Activated naive CD4-positive, alpha-beta T cell treated with anti-CD3 and anti-CD28 coated beads, Interleukin-2, amount 50 U/mL, for 24 hours (primary cell): ENCODE data around the gene RNF8.
"Not testable (repeated sequence)": the region's sequence is repeated elsewhere in the genome, so short reads cannot be mapped to it uniquely, and the experiment has no call there.

Source experiments
- H3K27ac Mint-ChIP-seq: one replicate; pipeline ENCODE4 v1.8.0; 2021; ENCODE audit warnings: mild to moderate bottlenecking, mixed read lengths
- H3K27me3 Mint-ChIP-seq: one replicate; pipeline ENCODE4 v1.8.0; 2021; ENCODE audit warnings: mixed read lengths
- H3K36me3 Mint-ChIP-seq: one replicate; pipeline ENCODE4 v1.8.0; 2021; ENCODE audit warnings: mixed read lengths
- H3K4me1 Mint-ChIP-seq: one replicate; pipeline ENCODE4 v1.8.0; 2021; ENCODE audit warnings: mixed read lengths
- H3K4me3 Mint-ChIP-seq: one replicate; pipeline ENCODE4 v1.8.0; 2021; ENCODE audit warnings: mild to moderate bottlenecking, mixed read lengths
- H3K9me3 Mint-ChIP-seq: one replicate; pipeline ENCODE4 v1.8.0; 2021; ENCODE audit warnings: mixed read lengths

Gene RNF8

GRCh38 chr6:37353761-37354525 lies at the start of gene RNF8:
Gene RNF8, plus strand, starts transcription at chr6:37353983. Its CDS starts 182 bp downstream, at chr6:37354165.
- Mint-ChIP-seq H3K4me1 (peaks cover 51% of the 10 kb centered on the region), H3K27me3 (no peaks in the 10 kb centered on the region), H3K4me3 (peak within 1 kb of the TSS; percentile 97), H3K36me3 (peaks cover 1% of the 10 kb centered on the region), H3K9me3 (no peaks in the 10 kb centered on the region), H3K27ac (peak within 1 kb of the TSS; percentile 88)

DNA sequence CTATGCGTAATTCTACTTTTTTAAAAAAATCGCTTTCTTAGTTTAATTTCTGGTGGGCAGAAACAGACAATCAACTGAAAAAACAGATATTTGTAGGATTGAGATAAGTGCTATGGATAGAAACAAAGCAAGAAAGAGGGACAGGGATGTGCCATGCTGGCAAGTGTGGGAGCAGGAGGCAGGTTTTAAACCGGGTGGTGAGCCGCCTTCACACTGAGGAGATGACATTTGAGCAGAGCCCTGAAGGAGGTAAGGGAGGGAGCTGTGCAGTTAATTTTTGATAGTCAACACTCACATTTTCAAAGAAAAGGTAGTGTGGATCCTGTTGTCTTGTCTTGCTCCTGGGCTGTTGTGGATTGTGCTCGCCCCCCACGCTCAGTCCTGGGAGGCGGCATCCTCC lies 49.0 kb upstream of the RNF8 start:
- Mint-ChIP-seq H3K9me3 (no peaks in the 10 kb centered on the region), H3K36me3 (peaks cover 18% of the 10 kb centered on the region), H3K27ac (no peak overlapping the region), H3K27me3 (no peaks in the 10 kb centered on the region), H3K4me3 (no peak overlapping the region), H3K4me1 (no peaks in the 10 kb centered on the region)

DNA sequence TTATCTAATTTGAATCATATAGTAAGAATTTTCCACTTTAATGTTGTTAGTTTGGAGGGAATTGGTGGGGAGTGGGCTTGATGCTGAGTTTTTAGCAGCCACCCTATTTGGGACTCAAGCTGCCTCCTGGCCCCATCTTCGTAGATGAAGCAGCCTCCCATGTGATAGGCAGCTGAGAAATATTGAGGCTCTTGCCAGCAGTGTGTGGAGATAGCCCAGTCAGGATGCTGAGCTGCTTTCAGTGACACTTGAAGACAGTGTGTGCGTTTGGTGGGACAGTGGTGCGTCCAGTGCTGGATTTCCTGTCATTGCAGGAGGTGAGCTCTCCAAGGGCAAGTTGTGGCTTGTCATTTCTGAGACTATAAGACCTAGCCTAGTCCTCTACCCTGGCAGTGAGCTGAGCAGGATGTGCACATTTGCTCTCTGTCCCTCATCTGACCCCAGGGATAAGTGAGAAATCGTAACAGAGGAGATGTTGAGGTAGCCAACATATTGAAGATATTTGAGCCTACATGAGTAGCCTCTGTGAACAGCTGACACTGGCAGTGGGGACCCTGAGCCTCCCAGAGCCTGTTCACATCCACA lies 47.9 kb upstream of the RNF8 start:
- Mint-ChIP-seq H3K27ac (no peak overlapping the region), H3K4me1 (no peaks in the 10 kb centered on the region), H3K4me3 (no peak overlapping the region), H3K36me3 (peaks cover 16% of the 10 kb centered on the region), H3K27me3 (no peaks in the 10 kb centered on the region), H3K9me3 (no peaks in the 10 kb centered on the region)

DNA sequence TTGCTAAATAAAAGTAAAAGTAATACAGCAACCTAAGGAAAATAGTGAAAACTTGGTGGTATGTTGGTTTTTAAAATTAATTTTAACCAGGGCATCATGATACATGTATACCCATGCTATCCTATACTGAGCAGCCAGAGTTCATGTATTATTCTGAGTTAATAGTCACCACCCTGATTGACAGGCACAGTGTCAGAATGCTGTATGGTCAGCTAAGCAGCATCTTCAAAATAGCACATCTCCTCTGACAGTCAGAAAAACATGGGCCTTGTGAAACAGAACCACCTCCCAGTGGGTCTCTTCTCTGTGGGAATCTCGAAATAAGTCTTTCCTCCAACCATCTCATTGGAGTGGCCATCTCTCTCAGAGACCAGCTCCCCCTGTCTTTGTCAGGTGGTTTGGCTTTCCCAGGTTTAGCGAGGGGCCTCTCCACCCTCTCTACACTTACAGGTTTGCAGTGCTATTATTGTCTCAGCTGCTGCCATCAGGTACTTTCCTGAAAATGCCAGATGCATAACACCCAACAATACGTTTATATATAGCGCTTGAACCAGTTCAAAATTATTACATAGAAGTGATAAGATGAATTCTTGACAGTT lies 47.1 kb upstream of the RNF8 start:
- H3K36me3 Mint-ChIP-seq: peaks cover 12% of the 10 kb centered on the region
- H3K27me3 Mint-ChIP-seq: no peaks in the 10 kb centered on the region
- no peak overlapping the region for H3K4me3 Mint-ChIP-seq
- no peak overlapping the region for H3K27ac Mint-ChIP-seq
- no peaks in the 10 kb centered on the region for H3K9me3 Mint-ChIP-seq
- no peaks in the 10 kb centered on the region for H3K4me1 Mint-ChIP-seq

- not testable (repeated sequence) for H3K27ac Mint-ChIP-seq, H3K9me3 Mint-ChIP-seq, H3K27me3 Mint-ChIP-seq, H3K4me1 Mint-ChIP-seq, H3K4me3 Mint-ChIP-seq
- peaks cover 12% of the 10 kb centered on the region for H3K36me3 Mint-ChIP-seq
Measured at GRCh38 chr6:37307484-37307883, 46.3 kb upstream of the RNF8 start.

DNA sequence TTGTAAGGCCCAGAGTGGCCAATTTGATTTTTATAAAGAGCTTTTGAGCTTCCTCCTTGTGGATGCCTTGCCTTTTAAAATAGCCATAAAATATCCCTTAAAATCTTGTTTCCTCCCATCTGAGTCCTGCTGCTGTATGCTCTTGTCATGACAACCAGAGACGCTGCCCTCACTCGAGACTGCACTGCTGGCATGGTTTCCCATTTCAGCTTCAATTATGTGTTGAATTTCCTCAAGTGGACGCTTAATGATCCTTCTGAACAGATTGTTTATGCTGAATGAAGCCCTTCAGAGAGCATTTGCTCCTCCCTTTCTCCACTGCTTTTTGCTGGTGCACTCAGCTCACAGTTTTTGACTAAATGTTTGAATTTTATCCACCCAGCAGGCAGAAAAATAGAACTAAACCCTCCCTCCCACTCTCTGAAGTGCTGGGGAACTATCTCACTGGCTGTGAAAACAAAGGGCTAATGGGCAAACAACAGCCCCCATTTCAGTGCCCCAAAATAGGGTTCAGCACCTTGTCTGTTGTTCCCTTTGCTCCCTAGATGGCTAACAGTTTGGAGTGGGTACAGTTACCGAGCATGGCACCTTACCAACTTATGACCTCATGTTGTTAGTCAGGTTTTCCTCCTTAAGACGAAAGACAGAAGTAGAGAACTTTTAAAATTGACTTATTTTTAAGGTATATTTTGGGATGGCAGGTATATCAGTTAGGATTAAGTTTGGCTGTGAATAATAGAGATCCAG lies 45.5 kb upstream of the RNF8 start:
- Mint-ChIP-seq H3K4me1 (no peaks in the 10 kb centered on the region), H3K4me3 (no peak overlapping the region), H3K27ac (no peak overlapping the region), H3K36me3 (peaks cover 11% of the 10 kb centered on the region), H3K27me3 (no peaks in the 10 kb centered on the region), H3K9me3 (no peaks in the 10 kb centered on the region)

DNA sequence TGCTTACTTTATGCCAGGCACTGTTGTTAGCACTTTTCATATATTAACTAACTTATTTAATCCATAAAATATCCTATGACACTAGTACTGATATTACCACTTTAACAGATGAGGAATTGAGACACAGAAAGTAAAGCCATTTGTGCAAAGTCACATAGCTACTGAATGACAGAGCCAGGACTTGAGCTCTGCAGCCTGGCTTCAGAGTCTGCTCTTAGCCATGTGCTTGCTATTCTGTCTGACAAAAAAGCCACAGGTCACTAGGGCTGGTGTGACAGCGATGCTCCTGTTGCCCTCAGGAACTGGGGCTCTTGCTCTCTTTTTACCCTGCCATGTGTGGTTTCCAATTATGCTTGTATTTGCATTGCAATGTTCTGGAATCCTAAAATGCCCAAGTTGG lies 44.7 kb upstream of the RNF8 start:
- H3K9me3 Mint-ChIP-seq: no peaks in the 10 kb centered on the region
- H3K4me1 Mint-ChIP-seq: no peaks in the 10 kb centered on the region
- H3K4me3 Mint-ChIP-seq: no peak overlapping the region
- peaks cover 4% of the 10 kb centered on the region for H3K36me3 Mint-ChIP-seq
- H3K27me3 Mint-ChIP-seq: no peaks in the 10 kb centered on the region
- no peak overlapping the region for H3K27ac Mint-ChIP-seq

GRCh38 chr6:37309692-37310091 lies 44.1 kb upstream of the RNF8 start:
- Mint-ChIP-seq H3K27ac (no peak overlapping the region), H3K4me3 (no peak overlapping the region), H3K36me3 (peaks cover 3% of the 10 kb centered on the region)

GRCh38 chr6:37310966-37311365 lies 42.8 kb upstream of the RNF8 start:
- Mint-ChIP-seq H3K4me1 (peaks cover 4% of the 10 kb centered on the region), H3K27ac (peak overlapping the region; percentile 35), H3K4me3 (no peak overlapping the region), H3K9me3 (no peaks in the 10 kb centered on the region), H3K36me3 (peaks cover 3% of the 10 kb centered on the region), H3K27me3 (no peaks in the 10 kb centered on the region)

More at GRCh38 chr6:37309692-37310091, 44.1 kb upstream of the RNF8 start:
- Mint-ChIP-seq H3K9me3 (no peaks in the 10 kb centered on the region), H3K4me1 (peaks cover 1% of the 10 kb centered on the region), H3K27me3 (no peaks in the 10 kb centered on the region)

- H3K9me3 Mint-ChIP-seq: no peaks in the 10 kb centered on the region
- peaks cover 4% of the 10 kb centered on the region for H3K4me1 Mint-ChIP-seq
- H3K27ac Mint-ChIP-seq: peak overlapping the region; percentile 46
- no peaks in the 10 kb centered on the region for H3K27me3 Mint-ChIP-seq
- H3K36me3 Mint-ChIP-seq: peaks cover 3% of the 10 kb centered on the region
- no peak overlapping the region for H3K4me3 Mint-ChIP-seq
Measured at GRCh38 chr6:37311741-37312473, 41.9 kb upstream of the RNF8 start.

DNA sequence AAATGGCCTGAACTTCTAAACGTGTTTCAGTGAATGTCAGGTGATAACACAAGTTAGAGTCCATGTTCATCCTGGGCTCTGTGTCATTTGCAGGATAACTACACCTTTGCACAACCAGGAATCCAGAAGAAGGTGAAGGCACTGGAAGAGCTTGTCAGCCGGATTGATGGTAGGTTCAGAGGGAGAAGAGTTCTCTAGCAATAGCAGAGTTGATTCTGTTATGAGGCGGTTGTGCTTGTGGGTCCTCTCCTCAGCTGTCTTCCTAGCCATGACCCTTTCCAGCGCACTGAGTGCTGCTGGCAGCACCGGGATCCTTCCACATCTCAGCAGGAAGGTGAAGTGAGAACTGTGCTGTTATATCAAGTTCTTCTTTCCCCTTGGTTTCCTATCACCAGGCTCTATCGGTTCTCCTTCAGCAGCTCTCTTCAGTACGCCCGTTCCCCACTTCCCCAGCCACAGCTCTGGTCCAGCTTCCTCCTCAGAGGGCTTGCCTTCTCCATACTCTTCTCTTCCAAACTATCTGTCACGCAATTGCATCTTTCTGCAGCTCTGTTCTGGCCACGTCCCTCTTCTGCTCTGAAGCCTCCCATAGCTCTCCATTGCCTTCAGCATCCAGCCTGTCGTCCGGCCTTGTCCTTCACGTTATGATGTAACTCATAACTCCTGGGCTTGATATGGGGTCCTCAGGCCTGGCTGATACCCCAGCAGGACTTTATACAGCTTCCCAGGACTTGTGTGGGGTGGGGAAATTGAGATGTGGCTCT lies 39.9 kb upstream of the RNF8 start:
- Mint-ChIP-seq H3K36me3 (peaks cover 3% of the 10 kb centered on the region), H3K27ac (no peak overlapping the region), H3K4me1 (peaks cover 4% of the 10 kb centered on the region), H3K4me3 (no peak overlapping the region), H3K9me3 (no peaks in the 10 kb centered on the region), H3K27me3 (no peaks in the 10 kb centered on the region)

GRCh38 chr6:37314487-37315156 lies 39.2 kb upstream of the RNF8 start:
- H3K9me3 Mint-ChIP-seq: no peaks in the 10 kb centered on the region
- no peak overlapping the region for H3K4me3 Mint-ChIP-seq
- peaks cover 4% of the 10 kb centered on the region for H3K4me1 Mint-ChIP-seq
- no peaks in the 10 kb centered on the region for H3K27me3 Mint-ChIP-seq
- peak overlapping the region; percentile 0 for H3K27ac Mint-ChIP-seq
- H3K36me3 Mint-ChIP-seq: peaks cover under 1% of the 10 kb centered on the region

GRCh38 chr6:37315157-37315515 lies 38.6 kb upstream of the RNF8 start:
- Mint-ChIP-seq H3K27ac (no peak overlapping the region), H3K27me3 (no peaks in the 10 kb centered on the region), H3K4me1 (peaks cover 4% of the 10 kb centered on the region), H3K4me3 (no peak overlapping the region), H3K9me3 (no peaks in the 10 kb centered on the region), H3K36me3 (no peaks in the 10 kb centered on the region)

- H3K9me3 Mint-ChIP-seq: no peaks in the 10 kb centered on the region
- H3K36me3 Mint-ChIP-seq: no peaks in the 10 kb centered on the region
- H3K4me3 Mint-ChIP-seq: no peak overlapping the region
- no peak overlapping the region for H3K27ac Mint-ChIP-seq
- H3K27me3 Mint-ChIP-seq: no peaks in the 10 kb centered on the region
- H3K4me1 Mint-ChIP-seq: peaks cover 4% of the 10 kb centered on the region
Measured at GRCh38 chr6:37316071-37316470, 37.7 kb upstream of the RNF8 start.
